K562 (cell line): ENCODE measurements around the gene GSC. TPM values are rescaled to one million over a fixed set of nuclear protein-coding genes. Genes with fewer than 3 reads are reported as not detected.

ENCODE experiments used
- ATF1 ChIP-seq, 2 experiments: fragments of 450-650 bp in 1 of 2; IDR thresholded peaks; 2 replicates each; pipeline ENCODE4 v1.6.1; 2016; ENCODE audit warnings: missing compliant biosample characterization in 1 of 2, missing genetic modification characterization in 1 of 2
- ATF3 ChIP-seq, 2 experiments: fragments of 450-650 bp in 1 of 2; sonication (generic) in 1 of 2; formaldehyde crosslinking in 1 of 2; IDR thresholded peaks in 1 of 2; conservative IDR thresholded peaks in 1 of 2; 2 replicates each; pipeline versions ENCODE4 v1.6.1 to v1.8.1; 2016 to 2023; ENCODE audit warnings: mild to moderate bottlenecking in 2 of 2, moderate library complexity in 2 of 2, inconsistent platforms in 1 of 2, missing genetic modification reagents in 1 of 2
- HOMEZ ChIP-seq: fragments of 250-450 bp; sonication (Bioruptor Pico); IDR thresholded peaks from 2 replicates; pipeline ENCODE4 v1.4.0; 2020; ENCODE audit warnings: mild to moderate bottlenecking, moderate library complexity
- KLF13 ChIP-seq: fragments of 450-650 bp; IDR thresholded peaks from 2 replicates; pipeline ENCODE4 v1.6.1; 2016; ENCODE audit warnings: missing genetic modification characterization, low read depth, mild to moderate bottlenecking, missing compliant biosample characterization, moderate library complexity, borderline replicate concordance
- RBM25 ChIP-seq: fragments of 200-400 bp; formaldehyde crosslinking; IDR thresholded peaks from 2 replicates; pipeline ENCODE4 v1.6.1; 2018; ENCODE audit warnings: low read length, low read depth, moderate library complexity; ENCODE audit not compliant: severe bottlenecking
- SAFB ChIP-seq: fragments of 200-400 bp; formaldehyde crosslinking; IDR thresholded peaks from 2 replicates; pipeline ENCODE4 v1.6.1; 2017; ENCODE audit warnings: low read depth, low read length, borderline replicate concordance
- SIRT6 ChIP-seq: IDR thresholded peaks from one replicate; pipeline ENCODE4 v1.6.1; 2012; ENCODE audit warnings: low read depth, mild to moderate bottlenecking, control low read depth, inconsistent platforms, low read length, moderate library complexity
- ZZZ3 ChIP-seq: fragments of 450-650 bp; IDR thresholded peaks from 2 replicates; pipeline ENCODE4 v1.6.1; 2016; ENCODE audit warnings: antibody characterized with exemption, mild to moderate bottlenecking, moderate library complexity
- polyA plus RNA-seq, 8 experiments: library from polyadenylated mRNA; depleted of rRNA in 4 of 8; stranded (reverse) in 5 of 8; unstranded in 3 of 8; fragments of >200 nt; fragmentation: Nextera tagmentation in 2 of 8; fragmentation: Illumina TruSeq in 1 of 8; extraction: Ambion mirVana in 2 of 8; extraction: Trizol in 1 of 8; gene quantifications; 2 replicates each; pipeline versions ENCODE4 v1.2.1 to v1.2.3, GENCODE V29; 2011 to 2014; ENCODE audit warnings: inconsistent platforms in 1 of 8, missing spikeins in 1 of 8
- total RNA-seq, 7 experiments: library from RNA; depleted of rRNA in 6 of 7; stranded (reverse); fragments of >200 nt in 6 of 7; fragmentation: Illumina TruSeq in 2 of 7; extraction: Trizol in 2 of 7; gene quantifications; 2 replicates each; pipeline versions ENCODE4 v1.2.1 to v1.2.3, GENCODE V29; 2011 to 2021; ENCODE audit warnings: low replicate concordance in 1 of 7

The GSC gene
- total and polyA plus RNA-seq, 9 of the 15 experiments (the other 6 are each of a cell fraction or from before 2014, with no cell fraction given), result not detected

- TF ChIP-seq HOMEZ (CRISPR knock-in tag), result no peak
- TF ChIP-seq ATF1 (CRISPR knock-in tag; IDR thresholded peaks at IDR 0.05), result no peak
- no peak for TF ChIP-seq ATF1 (tag; IDR thresholded peaks at IDR 0.05)
- TF ChIP-seq SAFB, result no peak
- no peak for TF ChIP-seq ZZZ3
- TF ChIP-seq KLF13 (tag), result no peak
- no peak for TF ChIP-seq RBM25
- no peak for TF ChIP-seq SIRT6
- no peak for TF ChIP-seq ATF3 (IDR thresholded peaks at IDR 0.05)
- TF ChIP-seq ATF3 (CRISPR knock-in tag; conservative IDR thresholded peaks at IDR 0.05), result no peak
Observed at GRCh38 chr14:94750371-94750770, 19.5 kb downstream of the GSC start (continued).
